AG09309 (cell line): ENCODE measurements around the gene F12.

ENCODE experiments used
- DNase-seq: peaks from one replicate; pipeline ENCODE4 v3.0.0-alpha.2; 2010; ENCODE audit warnings: low read depth
- H3K4me3 ChIP-seq: 2 replicates; pipeline ENCODE4 v1.5.1; 2011; ENCODE audit warnings: mild to moderate bottlenecking, low read depth, low read length, moderate library complexity; ENCODE audit not compliant: control insufficient read depth
- TF ChIP-seq, protein P1 (sequence below): IDR thresholded peaks from 2 replicates; pipeline ENCODE4 v1.5.1; 2011; ENCODE audit warnings: mild to moderate bottlenecking, low read depth, low read length, inconsistent platforms; ENCODE audit not compliant: insufficient read depth, control insufficient read depth; ENCODE audit errors: missing control alignments

The F12 gene

DNA sequence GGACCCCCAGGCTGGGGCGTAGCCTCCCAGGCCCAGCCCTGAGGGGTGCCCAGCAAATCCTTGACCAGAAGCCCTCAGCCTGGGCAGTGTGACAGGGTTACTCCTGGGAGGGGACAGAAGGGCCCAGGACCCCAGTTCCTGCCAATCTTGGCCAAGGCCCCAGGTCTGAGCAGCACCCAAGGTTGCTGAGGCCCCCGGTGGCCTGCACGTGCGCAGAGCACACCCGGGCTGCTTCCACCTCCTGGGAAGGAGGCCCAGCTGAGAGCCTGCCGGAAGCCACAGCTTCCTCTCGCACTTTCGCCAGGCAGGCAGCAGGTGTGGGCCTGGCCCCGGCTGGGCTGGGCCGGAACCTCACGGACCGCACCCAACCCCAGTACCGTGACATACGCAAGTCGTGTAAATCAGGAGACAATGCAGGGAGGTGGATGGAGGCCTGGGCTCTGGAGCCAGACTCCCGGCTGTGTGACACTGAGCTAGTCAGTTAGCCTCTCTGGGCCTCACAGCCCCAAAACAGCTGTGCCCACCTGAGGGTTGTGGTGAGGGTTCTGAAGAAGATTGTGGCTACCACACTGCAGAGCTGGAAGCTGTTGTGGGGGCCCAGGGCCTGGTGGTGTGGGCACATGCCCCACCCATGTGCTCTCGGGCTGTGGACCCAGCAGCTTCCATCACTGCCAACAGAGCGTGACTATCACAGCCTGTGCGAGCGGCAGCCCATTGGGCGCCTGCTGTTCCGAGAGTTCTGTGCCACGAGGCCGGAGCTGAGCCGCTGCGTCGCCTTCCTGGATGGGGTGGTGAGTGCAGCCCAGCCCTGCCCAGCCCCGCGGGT is 22.2 kb upstream of the F12 start:
- TF ChIP-seq, protein P1, sequence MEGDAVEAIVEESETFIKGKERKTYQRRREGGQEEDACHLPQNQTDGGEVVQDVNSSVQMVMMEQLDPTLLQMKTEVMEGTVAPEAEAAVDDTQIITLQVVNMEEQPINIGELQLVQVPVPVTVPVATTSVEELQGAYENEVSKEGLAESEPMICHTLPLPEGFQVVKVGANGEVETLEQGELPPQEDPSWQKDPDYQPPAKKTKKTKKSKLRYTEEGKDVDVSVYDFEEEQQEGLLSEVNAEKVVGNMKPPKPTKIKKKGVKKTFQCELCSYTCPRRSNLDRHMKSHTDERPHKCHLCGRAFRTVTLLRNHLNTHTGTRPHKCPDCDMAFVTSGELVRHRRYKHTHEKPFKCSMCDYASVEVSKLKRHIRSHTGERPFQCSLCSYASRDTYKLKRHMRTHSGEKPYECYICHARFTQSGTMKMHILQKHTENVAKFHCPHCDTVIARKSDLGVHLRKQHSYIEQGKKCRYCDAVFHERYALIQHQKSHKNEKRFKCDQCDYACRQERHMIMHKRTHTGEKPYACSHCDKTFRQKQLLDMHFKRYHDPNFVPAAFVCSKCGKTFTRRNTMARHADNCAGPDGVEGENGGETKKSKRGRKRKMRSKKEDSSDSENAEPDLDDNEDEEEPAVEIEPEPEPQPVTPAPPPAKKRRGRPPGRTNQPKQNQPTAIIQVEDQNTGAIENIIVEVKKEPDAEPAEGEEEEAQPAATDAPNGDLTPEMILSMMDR = no peak
- no peak for DNase-seq
- H3K4me3 ChIP-seq = no peak overlapping the region

DNA sequence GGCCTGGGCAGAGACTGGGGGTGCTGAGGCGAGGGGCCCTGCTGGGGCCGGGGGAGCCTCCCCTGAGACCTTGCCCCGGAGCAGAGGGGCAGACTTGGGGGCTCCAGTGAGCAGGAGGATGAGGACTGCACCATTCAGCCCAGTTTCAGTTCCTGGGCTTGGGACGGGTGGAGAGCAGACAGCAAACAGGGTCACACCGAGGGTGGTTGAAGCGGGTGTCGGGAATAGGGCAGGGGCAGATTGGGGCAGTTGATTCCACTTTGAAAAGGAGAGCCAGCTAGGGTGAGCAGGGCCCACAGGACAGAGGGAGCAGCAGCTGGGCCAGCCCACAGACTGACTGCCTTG is 21.6 kb upstream of the F12 start:
- H3K4me3 ChIP-seq = no peak overlapping the region
- DNase-seq = no peak
- TF ChIP-seq, protein P1 = no peak

DNA sequence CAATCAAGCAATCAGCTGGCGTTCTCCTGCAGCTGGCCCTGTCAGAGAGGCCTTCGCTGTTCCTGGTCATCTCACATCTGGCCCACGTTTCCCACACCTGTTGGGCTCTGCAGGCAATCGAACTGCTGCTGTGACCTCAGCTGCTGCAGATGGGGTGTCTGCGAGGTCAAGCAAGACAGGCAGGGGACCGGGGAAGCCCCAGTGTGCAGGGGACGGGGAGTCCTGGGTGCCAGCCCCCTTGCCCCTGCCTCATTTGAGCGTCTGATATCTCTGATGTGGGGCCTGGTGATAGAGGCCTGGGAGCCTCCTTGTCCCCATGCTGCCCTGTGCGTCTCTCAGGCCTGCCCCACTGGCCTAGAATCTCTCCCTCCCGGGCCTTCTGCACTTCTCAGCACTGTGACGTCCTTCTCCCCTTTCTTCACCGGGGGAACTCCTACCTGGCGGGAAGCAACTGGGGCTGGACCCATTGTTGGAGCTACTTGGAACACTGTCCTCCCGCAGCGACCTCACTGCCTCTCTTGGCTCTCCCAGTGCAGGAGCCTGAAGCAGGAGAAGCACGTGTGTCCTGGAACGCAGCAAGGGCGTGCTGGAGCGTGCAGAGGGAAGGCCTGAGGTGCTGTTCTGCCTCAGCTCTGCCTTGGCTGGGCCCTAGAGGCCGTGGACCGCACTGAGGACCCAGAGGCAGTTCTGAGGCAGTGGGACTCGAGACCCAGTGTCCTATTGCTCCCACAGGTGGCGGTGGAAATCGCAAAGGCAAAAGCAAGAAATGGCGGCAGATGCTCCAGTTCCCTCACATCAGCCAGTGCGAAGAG is 21.0 kb upstream of the F12 start:
- DNase-seq = no peak
- no peak overlapping the region for H3K4me3 ChIP-seq
- TF ChIP-seq, protein P1 = no peak

DNA sequence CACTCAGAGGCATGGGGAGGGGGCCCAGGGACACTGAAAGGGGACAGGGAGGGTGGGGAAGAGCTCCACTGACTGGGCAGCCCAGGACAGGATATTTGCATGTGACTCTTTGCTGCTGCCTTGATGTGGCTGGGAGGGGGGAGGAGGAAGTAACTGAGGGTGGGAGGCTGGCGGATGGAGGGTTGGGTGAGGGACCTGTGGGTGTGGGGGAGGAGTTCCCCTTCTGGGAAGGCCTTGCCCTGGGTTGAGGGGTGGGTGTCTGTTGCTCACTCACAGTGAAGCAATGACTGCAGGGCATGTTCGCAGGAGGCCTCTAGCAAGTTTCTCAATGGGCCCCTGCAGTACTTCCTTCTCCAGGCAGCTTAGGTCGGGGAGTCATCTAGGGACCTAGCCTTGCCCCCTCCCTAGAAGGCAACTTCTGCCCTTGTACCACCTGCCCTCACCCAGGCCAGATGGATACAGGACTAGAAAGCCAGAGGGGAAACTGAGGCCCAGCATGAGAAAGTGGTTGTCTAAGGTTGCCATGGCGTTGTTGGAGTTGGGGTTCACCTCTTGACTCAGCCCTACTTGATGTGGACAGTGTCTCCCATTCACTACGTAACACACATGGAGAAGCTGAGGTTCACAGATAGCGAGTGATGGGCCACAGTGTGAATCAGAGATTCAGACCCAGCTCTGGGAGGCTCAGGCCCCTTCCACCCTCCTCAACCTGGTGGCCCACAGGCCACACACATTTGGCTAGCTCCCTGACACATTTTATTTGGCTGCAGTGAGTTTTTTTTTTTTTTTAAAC is 20.1 kb upstream of the F12 start:
- no peak overlapping the region for H3K4me3 ChIP-seq
- no peak for DNase-seq
- TF ChIP-seq, protein P1 = no peak

DNA sequence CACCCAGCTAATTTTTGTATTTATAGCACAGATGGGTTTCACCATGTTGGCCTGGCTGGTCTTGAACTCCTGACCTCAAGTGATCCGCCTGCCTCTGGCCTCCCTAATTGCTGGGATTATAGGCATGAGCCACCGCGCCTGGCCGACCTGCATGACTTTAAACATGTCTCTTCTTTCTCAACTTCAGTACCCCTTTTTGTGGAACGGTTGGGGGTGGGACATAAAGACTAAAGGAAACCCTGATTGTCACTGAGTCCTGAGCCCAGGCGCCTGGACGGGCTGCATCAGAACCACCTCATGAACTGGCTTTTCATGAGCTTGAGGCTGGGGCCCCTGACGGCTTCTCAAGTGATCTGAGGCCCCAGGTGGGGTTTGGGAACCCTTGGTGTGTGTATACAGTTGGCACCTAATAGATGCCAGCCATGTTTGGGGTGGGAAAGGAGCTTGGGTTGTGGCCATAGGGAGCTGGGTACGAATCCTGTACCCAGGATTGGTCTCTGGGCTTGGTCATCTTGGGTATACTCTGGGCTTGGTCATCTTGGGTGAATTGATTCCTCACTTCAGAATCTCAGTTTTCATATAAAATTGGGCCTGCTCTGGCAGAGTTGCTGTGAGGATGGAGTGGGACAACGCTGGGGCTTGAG is 19.3 kb upstream of the F12 start:
- H3K4me3 ChIP-seq = no peak overlapping the region
- TF ChIP-seq, protein P1 = no peak
- DNase-seq = no peak
